Endometrial microvascular endothelial cells (primary cell): ENCODE data around the gene C1QL4. TPM values are rescaled to one million over a fixed set of nuclear protein-coding genes. Genes with fewer than 3 reads are reported as not detected.
"Not testable (repeated sequence)": the region's sequence is repeated elsewhere in the genome, so short reads cannot be mapped to it uniquely, and the experiment has no call there.

Experiments used
- in situ Hi-C: cut with HindIII; loops from 2 replicates; pipeline ENCODE4 v1.10.0; 2017; ENCODE audit warnings: low sequenced_read_pairs, low pct_unique_long_range_greater_than_20kb; ENCODE audit errors: inconsistent ontology term
- total RNA-seq: library from RNA; depleted of rRNA; stranded (reverse); fragments of >200 nt; gene quantifications from one replicate; pipeline ENCODE4 v1.2.3, GENCODE V29; 2015; ENCODE audit errors: inconsistent ontology term

The C1QL4 gene
- total RNA-seq, 1 donor from 2014 or later = not detected

GRCh38 chr12:49320411-49321103, 16.4 kb downstream of the C1QL4 start:
- in situ Hi-C loops = not testable (repeated sequence)

GRCh38 chr12:49317118-49317517, 19.9 kb downstream of the C1QL4 start:
- in situ Hi-C loops = not testable (repeated sequence)

- in situ Hi-C loops = no loop called here
These were observed 22.2 kb downstream of the C1QL4 start for GRCh38 chr12:49314811-49315210.

- in situ Hi-C loops = not testable (repeated sequence)
These were observed 26.5 kb downstream of the C1QL4 start for GRCh38 chr12:49310451-49311000.

- in situ Hi-C loops = no loop called here
These were observed 27.6 kb downstream of the C1QL4 start for GRCh38 chr12:49309386-49309785.

GRCh38 chr12:49305762-49306510, 31.1 kb downstream of the C1QL4 start:
- in situ Hi-C loops = no loop called here

- in situ Hi-C loops = no loop called here
These were observed 32.8 kb downstream of the C1QL4 start for GRCh38 chr12:49304161-49304560.

GRCh38 chr12:49301760-49302159, 35.2 kb downstream of the C1QL4 start:
- in situ Hi-C loops = no loop called here

GRCh38 chr12:49298160-49298559, 38.8 kb downstream of the C1QL4 start:
- in situ Hi-C loops = no loop called here

- in situ Hi-C loops = no loop called here
These were observed 39.3 kb downstream of the C1QL4 start for GRCh38 chr12:49297695-49298060.

GRCh38 chr12:49296836-49297694, 39.9 kb downstream of the C1QL4 start:
- in situ Hi-C loops = no loop called here

- in situ Hi-C loops = no loop called here
These were observed 40.8 kb downstream of the C1QL4 start for GRCh38 chr12:49296034-49296835.

GRCh38 chr12:49295082-49295936, 41.7 kb downstream of the C1QL4 start, which contains the start of gene PRPH:
Gene PRPH (plus strand): TSS chr12:49295147. CDS start chr12:49295201, 54 bp downstream.
- in situ Hi-C loops = no loop called here

GRCh38 chr12:49294804-49295081, 42.2 kb downstream of the C1QL4 start:
- in situ Hi-C loops = no loop called here

- in situ Hi-C loops = no loop called here
These were observed 42.7 kb downstream of the C1QL4 start for GRCh38 chr12:49294086-49294803.

GRCh38 chr12:49293056-49293956, 43.7 kb downstream of the C1QL4 start:
- in situ Hi-C loops = no loop called here
